Motor neuron (in vitro differentiated cells): ENCODE data around the gene DNAJC15. TPM values are rescaled to one million over a fixed set of nuclear protein-coding genes. Genes with fewer than 3 reads are reported as not detected.

Experiments
- ATAC-seq, 8 experiments: fragments of 200-7000 bp; cut with Tn5 transposase; replicated peaks in 6 of 8; 2 replicates each; pipeline ENCODE4 v1.8.0; 2021; ENCODE audit warnings: mild to moderate bottlenecking in 8 of 8, moderate library complexity in 8 of 8
- H3K27ac ChIP-seq, 2 donors: fragments of 250-450 bp; sonication (Bioruptor Pico); 2 replicates each; pipeline ENCODE4 v1.9.0; 2021; ENCODE audit warnings: antibody characterized with exemption in 2 of 2, mild to moderate bottlenecking in 2 of 2, moderate library complexity in 1 of 2
- H3K4me1 ChIP-seq, 2 donors: fragments of 250-450 bp; sonication (Bioruptor Pico); replicated peaks in 1 of 2; 2 replicates each; pipeline ENCODE4 v1.6.1; 2021; ENCODE audit warnings: antibody characterized with exemption in 2 of 2, mild to moderate bottlenecking in 2 of 2, moderate library complexity in 1 of 2
- H3K4me3 ChIP-seq, 5 donors: fragments of 250-450 bp; sonication (Bioruptor Pico); 2 replicates each; pipeline ENCODE4 v1.9.0; 2021; ENCODE audit warnings: antibody characterized with exemption in 5 of 5, mild to moderate bottlenecking in 5 of 5, moderate library complexity in 4 of 5
- WGBS, 10 experiments: fragments of 450-650 bp; shearing (Covaris generic); methylation state at CpG; one replicate each; pipeline ENCODE4 v1.0.0; 2022; 5-methylcytosine and 5-hydroxymethylcytosine counted together
- in situ Hi-C, 9 experiments: fragments of 400-800 bp; cut with MboI; loops; one replicate each; pipeline ENCODE4 v1.15.0; 2021; ENCODE audit warnings: low sequenced_read_pairs in 9 of 9, low pct_unique_long_range_greater_than_20kb in 2 of 9; ENCODE audit not compliant: unreplicated experiment in 9 of 9
- total RNA-seq, 8 experiments: library from RNA; unstranded; fragments of 300-600 nt; gene quantifications; 2 replicates each; pipeline versions ENCODE4 v1.2.3 to v1.2.4, GENCODE V29; 2022

DNAJC15 gene
- total RNA-seq, 8 experiments from 2014 or later = 0.13 to 14.4 (median 1.9) TPM

DNA sequence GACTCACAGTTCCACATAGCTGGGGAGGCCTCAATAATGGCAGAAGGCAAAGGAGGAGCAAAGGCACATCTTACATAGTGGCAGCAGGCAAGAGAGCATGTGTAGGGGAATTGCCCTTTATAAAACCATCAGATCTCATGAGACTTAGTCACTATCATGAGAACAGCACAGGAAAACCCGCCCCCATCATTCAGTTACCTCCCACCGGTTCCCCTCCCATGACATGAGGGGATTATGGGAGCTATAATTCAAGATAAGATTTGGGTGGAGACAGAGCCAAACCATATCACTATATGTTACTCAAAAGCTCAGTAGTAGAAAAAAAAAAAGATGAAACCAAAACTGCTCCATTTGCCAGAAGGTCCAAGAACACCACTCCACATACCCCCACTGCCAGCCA is 58.5 kb downstream of the DNAJC15 start:
- ATAC-seq = no peak
- no peak overlapping the region for H3K27ac ChIP-seq
- WGBS, 10 experiments = 67 to 100% (median 93%) methylated on average over 1 to 2 of the region's 2 CpGs; no CpG with 5 or more reads in 4 of the 10 experiments
- in situ Hi-C loops = loop anchor here in 3 of 9 experiments (25.0 kb wide), 2 partner anchors 705 to 730 kb away; partner anchors contain the start of gene ENOX1 (in 2 of the 3)
- peaks cover 0 to 2% of the 10 kb centered on the region in 2 donors for H3K4me1 ChIP-seq
- no peak overlapping the region for H3K4me3 ChIP-seq

DNA sequence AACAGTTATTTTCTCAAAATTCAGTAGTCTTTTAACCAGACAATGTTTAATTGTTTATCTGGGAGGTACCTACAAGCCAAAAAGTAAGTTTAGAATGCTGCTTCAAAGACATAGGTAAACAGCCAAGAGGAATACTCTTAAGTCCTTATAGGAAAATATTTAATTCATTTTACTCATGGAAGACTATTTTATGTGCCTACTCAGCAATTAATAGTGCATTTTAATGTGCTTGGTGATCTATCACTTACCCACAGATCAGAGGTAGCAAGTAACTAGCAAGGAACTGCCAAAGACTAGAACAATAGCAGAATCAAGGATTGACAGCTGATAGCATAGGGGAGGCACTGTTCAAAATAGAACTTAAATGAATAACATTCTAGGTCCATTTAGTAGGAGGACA is 60.4 kb downstream of the DNAJC15 start:
- H3K27ac ChIP-seq = no peak overlapping the region
- peaks cover 0 to 2% of the 10 kb centered on the region in 2 donors for H3K4me1 ChIP-seq
- in situ Hi-C loops = loop anchor here in 3 of 9 experiments (25.0 kb wide), 2 partner anchors 704 to 729 kb away; partner anchors contain the start of gene ENOX1 (in 2 of the 3)
- no peak overlapping the region for H3K4me3 ChIP-seq
- ATAC-seq = no peak

DNA sequence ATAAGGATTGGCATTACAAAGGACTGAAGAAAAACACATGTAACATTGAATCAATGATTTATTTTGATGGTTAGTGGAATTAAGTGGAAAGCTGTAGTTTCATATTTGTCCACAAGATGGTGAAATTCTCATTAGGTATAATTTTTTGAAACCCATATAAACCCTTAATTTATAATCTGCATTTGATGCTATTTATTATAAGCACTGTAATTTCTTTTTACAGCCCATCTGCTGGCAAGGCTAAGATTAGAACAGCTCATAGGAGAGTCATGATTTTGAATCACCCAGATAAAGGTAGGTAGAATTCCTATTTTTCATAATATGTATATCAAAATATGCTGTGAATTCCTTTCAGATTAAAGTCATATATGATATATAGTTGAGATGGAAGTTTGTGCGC is 62.2 kb downstream of the DNAJC15 start:
- WGBS, 10 experiments = 40 to 100% (median 100%) methylated on average over 1 of the region's 1 CpG; no CpG with 5 or more reads in 3 of the 10 experiments
- peaks cover 0 to 2% of the 10 kb centered on the region in 2 donors for H3K4me1 ChIP-seq
- no peak overlapping the region for H3K4me3 ChIP-seq
- in situ Hi-C loops = loop anchor here in 3 of 9 experiments (25.0 kb wide), 2 partner anchors 702 to 727 kb away; partner anchors contain the start of gene ENOX1 (in 2 of the 3)
- no peak overlapping the region for H3K27ac ChIP-seq
- ATAC-seq = no peak

DNA sequence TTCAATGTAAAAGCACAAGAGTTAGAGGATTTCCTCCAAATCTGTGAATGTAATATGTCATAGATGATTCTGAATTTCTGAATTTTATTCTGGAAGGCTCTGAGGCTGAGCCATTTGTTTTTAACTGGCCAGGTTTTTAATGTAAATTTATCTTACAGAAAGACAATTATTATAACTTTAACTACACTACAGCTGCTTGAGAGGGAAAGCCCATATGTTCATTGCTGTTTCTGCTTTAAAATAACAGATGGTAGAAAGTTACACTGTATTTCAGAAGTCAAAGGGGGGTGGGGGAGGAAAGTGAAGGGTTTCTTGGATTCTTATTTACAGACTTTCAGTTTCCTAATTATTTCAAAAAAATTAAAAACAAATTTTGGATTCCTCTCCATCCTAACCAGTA is 62.8 kb downstream of the DNAJC15 start:
- Histone ChIP-seq H3K4me1 (peaks cover 0 to 2% of the 10 kb centered on the region in 2 donors), H3K4me3 (no peak overlapping the region), H3K27ac (no peak overlapping the region)
- ATAC-seq = no peak
- in situ Hi-C loops = loop anchor here in 3 of 9 experiments (25.0 kb wide), 2 partner anchors 701 to 726 kb away; partner anchors contain the start of gene ENOX1 (in 2 of the 3)

DNA sequence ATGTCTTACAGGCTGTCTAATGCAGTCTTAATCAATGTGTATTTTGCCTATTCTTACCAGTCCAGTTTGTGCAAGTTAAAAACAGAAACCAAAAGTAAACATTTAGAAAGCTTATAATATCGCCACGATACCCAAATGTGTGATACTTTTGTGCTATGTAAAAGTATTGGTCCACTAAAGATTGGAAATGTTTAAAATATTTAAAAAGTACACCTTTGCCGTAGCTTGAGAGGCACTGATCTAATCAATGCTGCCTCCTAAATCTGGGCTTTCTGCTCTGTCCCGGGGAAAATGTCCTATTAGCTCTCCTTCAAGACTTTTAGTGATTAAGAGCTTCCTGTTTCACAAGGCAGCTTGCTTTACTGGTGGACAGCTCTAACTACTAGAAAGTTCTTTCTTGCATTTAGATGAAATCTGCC is 64.7 kb downstream of the DNAJC15 start:
- H3K4me3 ChIP-seq = no peak overlapping the region

DNA sequence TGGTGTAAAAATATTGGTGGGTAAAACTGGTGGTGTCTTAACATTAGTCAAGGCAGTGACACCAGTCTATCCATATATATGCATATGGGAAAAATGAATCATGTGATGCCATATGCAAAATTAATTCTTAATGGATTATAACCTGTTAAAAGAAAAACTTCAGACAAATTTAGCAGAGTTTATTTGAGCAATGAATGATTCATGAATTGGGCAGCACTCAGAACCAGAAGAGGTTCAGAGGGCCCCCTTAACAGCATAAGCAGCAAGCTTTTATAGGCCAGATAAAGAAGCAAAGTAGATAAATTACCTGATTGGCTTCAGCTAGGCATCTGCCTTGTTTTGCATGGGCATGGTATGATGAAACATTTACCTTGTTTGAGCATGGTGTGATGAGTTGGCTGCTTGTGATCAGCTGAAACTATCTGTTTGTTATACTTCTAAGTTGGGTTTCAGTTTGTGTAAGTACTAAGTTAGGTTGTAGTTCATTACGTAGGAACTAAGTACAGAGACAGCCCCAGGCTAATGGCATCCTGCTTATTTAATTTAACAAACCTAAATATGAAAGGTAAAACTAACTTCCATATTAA is 66.6 kb downstream of the DNAJC15 start:
- WGBS, 10 experiments = 71 to 100% (median 100%) methylated on average over 1 of the region's 1 CpG; no CpG with 5 or more reads in 2 of the 10 experiments
- in situ Hi-C loops = loop anchor here in 3 of 9 experiments (25.0 kb wide), 2 partner anchors 697 to 722 kb away; partner anchors contain the start of gene ENOX1 (in 2 of the 3)
- H3K4me1 ChIP-seq = peaks cover 0 to 2% of the 10 kb centered on the region in 2 donors
- no peak overlapping the region for H3K4me3 ChIP-seq
- no peak overlapping the region for H3K27ac ChIP-seq
- no peak for ATAC-seq

More for the DNA sequence above, 64.7 kb downstream of the DNAJC15 start:
- peak in 1 of 8 experiments; percentile 28 for ATAC-seq
- in situ Hi-C loops = loop anchor here in 3 of 9 experiments (25.0 kb wide), 2 partner anchors 699 to 724 kb away; partner anchors contain the start of gene ENOX1 (in 2 of the 3)
- 36 to 100% (median 88%) methylated on average over 1 to 4 of the region's 4 CpGs for WGBS, 10 experiments
- H3K27ac ChIP-seq = no peak overlapping the region
- peaks cover 0 to 2% of the 10 kb centered on the region in 2 donors for H3K4me1 ChIP-seq

DNA sequence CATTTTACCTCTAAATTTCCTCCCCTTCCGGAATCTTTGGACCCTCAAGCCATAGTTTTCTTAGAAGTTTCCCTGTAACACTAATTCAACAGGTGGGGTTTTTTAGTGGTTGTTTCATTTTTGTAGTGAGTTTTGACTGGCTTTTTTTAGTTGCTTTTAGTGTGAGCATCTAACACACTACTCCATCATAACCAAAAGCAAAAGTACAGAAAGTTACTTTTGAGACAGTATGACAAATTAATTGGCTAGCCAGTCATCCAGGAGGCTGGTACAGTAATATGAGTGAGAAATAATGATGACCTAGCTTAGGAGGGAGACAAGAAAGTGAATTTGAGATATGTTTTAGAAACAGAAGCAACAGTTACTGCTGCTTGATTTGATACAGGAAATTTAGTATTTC is 71.5 kb downstream of the DNAJC15 start:
- WGBS, 10 experiments = 83 to 100% (median 100%) methylated on average over 1 of the region's 1 CpG; no CpG with 5 or more reads in 2 of the 10 experiments
- ATAC-seq = no peak
- in situ Hi-C loops = loop anchor here in 3 of 9 experiments (25.0 kb wide), 2 partner anchors 692 to 717 kb away; partner anchors contain the start of gene ENOX1 (in 2 of the 3)

DNA sequence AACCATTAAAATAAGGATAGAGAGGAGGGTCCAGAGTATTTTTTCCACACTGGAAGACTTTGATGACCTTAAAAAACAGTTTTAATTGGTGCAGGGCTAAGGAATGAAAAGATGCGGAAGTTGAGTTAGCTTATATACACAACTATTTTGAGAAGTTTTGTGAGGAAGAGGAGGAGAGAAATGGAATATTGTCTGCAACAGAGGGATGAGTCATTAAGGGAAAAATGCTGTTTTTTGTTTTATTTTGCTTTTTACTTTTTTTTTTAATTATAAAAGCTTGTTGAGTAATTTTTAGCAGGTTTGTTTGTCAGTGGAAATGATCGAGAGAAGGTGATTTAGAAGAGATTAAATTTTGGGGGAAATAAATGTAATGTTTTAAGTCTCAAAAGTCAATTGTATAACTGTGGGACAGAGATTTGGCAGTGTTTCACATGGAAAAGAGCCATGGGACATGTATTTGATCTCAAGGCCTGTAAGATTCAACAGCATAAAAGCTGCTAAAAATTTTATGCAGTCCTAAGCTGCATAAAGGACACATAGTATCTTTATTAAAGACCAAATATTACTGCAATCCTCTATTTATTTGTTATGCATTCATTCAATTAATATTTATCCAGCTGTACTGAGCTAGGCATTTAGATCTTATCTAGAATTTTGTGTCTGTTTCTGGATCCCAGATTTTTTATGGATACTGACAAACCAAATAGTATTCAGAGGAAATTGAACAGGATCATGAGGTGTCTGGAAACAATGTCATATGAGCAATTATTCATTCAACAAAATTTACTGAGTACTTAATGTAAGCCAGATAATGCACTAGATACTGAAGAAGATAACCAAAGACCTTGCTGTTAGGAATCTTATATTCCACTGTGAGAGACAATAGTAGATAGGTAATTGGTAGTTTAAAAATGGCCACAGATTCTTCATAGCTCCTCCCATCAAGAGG is 72.7 kb downstream of the DNAJC15 start:
- no peak for ATAC-seq
- in situ Hi-C loops = loop anchor here in 3 of 9 experiments (25.0 kb wide), 2 partner anchors 691 to 716 kb away; partner anchors contain the start of gene ENOX1 (in 2 of the 3)
- H3K4me3 ChIP-seq = no peak overlapping the region
- H3K27ac ChIP-seq = no peak overlapping the region
- H3K4me1 ChIP-seq = no peaks in the 10 kb centered on the region
- 50 to 100% (median 93%) methylated on average over 1 to 2 of the region's 2 CpGs for WGBS, 10 experiments

More for the DNA sequence above, 71.5 kb downstream of the DNAJC15 start:
- Histone ChIP-seq H3K27ac (no peak overlapping the region), H3K4me1 (no peaks in the 10 kb centered on the region), H3K4me3 (no peak overlapping the region)

DNA sequence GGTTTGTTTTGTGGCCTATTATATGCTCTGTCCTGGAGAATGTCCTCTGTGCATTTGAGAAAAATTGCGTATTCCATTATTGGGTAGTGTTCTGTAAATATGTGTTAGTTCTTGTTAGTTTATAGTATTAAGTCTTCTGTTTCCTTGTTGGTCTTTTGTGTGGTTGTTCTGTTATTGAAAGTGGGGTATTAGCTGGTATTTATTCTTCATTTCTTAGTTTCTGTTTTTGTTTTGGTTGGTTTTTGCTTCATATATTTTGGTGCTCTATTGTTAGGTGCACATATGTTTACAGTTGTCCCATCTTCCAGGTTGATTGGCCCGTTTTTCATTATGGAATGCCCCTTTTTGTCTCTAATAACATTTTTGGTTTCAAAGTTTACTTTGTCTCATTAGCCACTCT is 77.3 kb downstream of the DNAJC15 start:
- in situ Hi-C loops = loop anchor here in 1 of 9 experiments (25.0 kb wide), 1 partner anchor 687 kb away; the partner anchor contains the start of gene ENOX1
- H3K4me3 ChIP-seq = no peak overlapping the region
- no peaks in the 10 kb centered on the region for H3K4me1 ChIP-seq
- no peak for ATAC-seq
- 60 to 100% (median 87%) methylated on average over 1 to 2 of the region's 2 CpGs for WGBS, 10 experiments
- no peak overlapping the region for H3K27ac ChIP-seq

DNA sequence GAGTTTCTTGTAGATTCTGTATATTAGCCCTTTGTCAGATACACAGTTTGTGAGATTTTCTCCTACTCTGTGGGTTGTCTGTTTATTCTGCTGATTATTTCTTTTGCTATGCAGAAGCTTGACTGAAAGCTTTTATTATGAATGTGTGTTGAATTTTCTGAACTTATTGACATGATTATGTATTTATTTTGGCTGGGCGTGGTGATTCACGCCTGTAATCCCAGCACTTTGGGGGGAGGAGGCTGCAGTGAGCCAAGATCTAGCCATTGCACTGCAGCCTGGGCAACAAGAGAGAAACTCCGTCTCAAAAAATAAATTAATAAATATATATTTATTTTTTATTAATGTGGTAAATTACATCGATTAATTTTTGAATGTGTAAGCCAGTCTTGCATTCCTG is 78.9 kb downstream of the DNAJC15 start:
- in situ Hi-C loops = loop anchor here in 1 of 9 experiments (25.0 kb wide), 1 partner anchor 685 kb away; the partner anchor contains the start of gene ENOX1
- 29 to 100% (median 97%) methylated on average over 2 to 4 of the region's 4 CpGs for WGBS, 10 experiments
- no peaks in the 10 kb centered on the region for H3K4me1 ChIP-seq
- H3K4me3 ChIP-seq = no peak overlapping the region
- ATAC-seq = no peak
- H3K27ac ChIP-seq = no peak overlapping the region

DNA sequence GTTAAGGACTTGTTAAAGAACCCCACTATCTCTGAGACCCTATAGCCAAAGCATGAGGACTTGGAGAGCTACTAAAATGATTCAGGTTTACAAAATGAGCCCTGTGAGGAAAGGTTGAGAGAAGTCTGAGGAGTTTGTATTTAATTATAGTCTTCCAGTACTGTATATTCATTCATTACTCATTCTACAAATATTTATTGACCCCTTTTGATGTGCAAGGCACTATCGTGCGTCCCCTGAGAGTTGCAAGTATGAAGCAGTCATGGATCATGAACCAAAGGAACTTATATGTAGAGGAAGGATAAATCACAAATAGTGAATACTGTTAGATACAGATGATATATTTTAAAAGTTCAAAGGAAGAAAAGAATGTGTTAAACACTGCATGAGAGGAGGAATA is 84.4 kb downstream of the DNAJC15 start:
- WGBS, 10 experiments = 42 to 86% (median 80%) methylated on average over 1 to 2 of the region's 2 CpGs; no CpG with 5 or more reads in 2 of the 10 experiments
- Histone ChIP-seq H3K27ac (no peak overlapping the region), H3K4me1 (peaks cover 0 to 21% of the 10 kb centered on the region in 2 donors), H3K4me3 (no peak overlapping the region)
- ATAC-seq = peak in 3 of 8 experiments; percentile 26 to 50 (median 37)
- in situ Hi-C loops = loop anchor here in 1 of 9 experiments (25.0 kb wide), 1 partner anchor 680 kb away; the partner anchor contains the start of gene ENOX1

DNA sequence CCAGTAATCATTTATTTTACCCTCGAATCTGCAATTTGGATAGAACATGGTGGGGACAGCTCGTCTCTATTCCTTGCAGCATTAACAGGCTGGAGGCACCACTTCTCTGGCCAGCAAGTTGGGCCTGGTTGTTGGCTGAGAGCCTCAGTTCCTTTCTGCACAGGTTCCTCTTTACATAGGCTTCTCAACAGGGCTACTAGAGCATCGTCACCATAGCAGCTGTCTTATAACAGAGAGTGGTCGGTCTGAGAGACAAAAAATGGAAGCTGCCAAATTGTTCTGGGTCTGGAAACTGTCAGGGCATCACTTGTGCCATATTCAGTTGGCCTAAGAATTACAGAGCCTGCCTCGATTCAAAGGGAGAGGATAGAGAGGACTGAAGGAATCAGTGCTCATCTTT is 86.7 kb downstream of the DNAJC15 start:
- no peak overlapping the region for H3K27ac ChIP-seq
- 57 to 100% (median 81%) methylated on average over 1 to 5 of the region's 5 CpGs for WGBS, 10 experiments
- ATAC-seq = no peak
- peaks cover 4 to 27% of the 10 kb centered on the region in 2 donors for H3K4me1 ChIP-seq
- H3K4me3 ChIP-seq = no peak overlapping the region
- in situ Hi-C loops = loop anchor here in 1 of 9 experiments (25.0 kb wide), 1 partner anchor 677 kb away; the partner anchor contains the start of gene ENOX1
